T-helper 22 cell (primary cell): ENCODE data around the gene PDE2A.

Experiments used
- DNase-seq: peaks from one replicate; pipeline ENCODE4 v3.0.0-alpha.2; 2020; ENCODE audit warnings: low read depth

Gene PDE2A

DNA sequence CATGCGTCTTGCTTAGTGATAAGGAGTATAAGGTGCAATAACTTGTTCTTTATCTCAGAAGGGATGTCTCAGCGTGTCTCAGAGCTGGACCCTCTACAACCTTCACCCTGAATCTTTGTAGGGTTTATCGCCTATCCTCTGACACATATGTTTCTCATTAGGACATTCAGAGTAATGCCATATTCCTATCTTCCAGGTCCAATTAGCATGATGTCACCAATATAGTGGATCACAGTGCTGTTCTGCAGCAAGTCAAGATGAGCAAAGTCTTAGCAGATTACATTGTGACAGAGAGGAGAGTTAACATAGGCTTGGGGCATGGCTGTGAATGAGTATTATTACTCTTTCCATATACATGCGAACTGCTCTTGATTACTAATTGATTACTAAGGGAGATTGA, 129.6 kb downstream of the PDE2A start:
- no peak for DNase-seq

DNA sequence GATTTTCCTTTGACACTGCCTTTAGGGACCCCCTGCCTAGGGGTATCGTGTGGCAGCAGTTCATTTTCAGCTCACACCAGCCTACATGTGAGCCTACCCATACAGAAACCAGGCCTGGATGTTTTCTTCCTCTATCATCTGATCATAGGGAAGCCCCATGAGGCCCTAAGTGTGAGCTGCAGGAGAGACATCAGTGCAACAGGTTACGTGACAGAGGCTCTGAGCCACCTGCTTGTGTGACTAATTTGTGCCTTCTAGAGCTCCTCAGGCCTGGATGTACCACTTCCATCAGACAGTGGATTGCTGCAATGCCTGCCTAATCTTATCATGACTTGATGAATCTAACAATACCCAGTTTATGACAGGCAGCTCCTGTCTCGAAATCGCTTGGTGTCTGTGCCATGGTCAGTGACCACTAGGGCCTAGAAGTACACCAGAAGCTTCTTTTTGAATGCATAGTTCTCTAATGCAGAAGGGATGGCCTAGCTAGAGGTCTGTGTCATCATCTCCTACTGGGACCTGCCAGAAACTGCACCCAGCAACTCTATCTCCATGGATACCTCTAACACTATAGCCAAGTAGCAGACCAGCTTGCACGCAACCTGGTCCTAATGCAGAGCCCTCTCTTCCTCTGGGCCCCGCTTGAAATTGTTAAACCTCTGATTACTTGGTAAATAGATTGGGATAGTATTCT, 130.2 kb downstream of the PDE2A start:
- DNase-seq: no peak

DNA sequence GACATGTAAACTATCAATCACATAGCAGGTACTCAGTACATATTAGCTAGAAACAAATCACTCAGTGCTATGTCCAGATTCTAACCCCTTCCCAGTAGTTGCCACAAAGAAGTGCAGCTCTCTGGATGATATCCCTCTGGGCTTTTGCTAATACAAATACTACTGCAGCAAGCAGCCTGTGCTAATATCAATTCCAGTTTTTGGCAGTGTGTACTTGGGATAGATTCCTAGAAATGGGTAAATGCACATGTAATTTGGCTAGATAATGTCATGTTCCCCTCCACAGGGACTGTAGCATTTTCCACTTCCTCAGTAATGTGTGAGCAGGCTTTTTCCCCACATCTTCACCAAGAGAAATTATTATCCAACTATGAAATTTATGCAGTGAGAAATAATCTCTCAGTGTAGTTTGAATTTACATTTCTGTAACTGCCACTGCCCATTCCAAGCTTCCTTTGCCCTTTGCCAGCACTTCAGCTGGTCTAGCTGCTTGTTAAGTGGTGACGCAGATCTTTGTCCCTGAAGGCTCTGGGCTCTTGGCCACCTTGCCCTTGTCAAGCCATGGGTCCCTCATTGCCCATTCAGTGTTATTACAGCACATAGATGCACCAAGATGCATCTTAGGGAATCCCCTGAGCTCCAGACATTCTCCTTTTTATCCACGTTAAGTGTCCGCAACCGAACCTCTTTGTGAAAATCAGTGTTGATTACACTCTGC, 132.8 kb downstream of the PDE2A start:
- no peak for DNase-seq

DNA sequence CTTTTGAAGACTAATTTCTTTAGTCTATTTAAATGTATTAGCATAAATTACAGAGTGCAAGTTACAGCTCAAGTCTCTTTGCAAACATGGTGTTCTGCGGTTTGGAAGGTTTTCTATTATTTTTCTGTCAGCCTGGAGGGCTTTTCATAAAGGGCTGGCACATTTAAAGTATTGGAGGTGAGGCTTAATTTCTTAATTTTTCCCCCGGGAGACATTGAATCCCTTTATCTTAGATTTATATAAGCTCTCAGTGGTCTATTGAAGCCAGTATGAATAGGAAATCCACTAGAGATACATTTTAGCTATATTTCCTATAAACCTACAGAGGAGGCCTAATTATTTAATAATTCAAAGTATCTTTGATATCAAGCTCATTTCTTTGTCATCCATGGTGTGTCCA, 137.2 kb downstream of the PDE2A start:
- DNase-seq: no peak

DNA sequence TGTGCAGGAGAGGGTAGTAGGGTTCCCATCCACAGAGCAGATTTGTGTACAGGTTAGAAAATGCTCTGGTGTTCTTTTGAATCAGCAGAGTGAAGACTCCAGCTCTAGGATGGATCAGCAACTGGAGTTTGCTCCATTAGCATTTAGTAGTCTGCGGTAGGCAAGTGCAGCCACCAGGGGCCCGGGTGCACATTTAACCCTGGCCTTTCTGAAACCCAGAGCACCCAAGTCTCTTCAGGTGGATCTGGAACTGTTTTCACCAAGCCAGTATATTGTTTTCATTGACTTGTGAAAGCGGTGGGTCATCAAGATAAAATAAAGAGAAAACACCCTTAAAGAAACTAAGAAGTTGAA, 139.1 kb downstream of the PDE2A start:
- DNase-seq: no peak

DNA sequence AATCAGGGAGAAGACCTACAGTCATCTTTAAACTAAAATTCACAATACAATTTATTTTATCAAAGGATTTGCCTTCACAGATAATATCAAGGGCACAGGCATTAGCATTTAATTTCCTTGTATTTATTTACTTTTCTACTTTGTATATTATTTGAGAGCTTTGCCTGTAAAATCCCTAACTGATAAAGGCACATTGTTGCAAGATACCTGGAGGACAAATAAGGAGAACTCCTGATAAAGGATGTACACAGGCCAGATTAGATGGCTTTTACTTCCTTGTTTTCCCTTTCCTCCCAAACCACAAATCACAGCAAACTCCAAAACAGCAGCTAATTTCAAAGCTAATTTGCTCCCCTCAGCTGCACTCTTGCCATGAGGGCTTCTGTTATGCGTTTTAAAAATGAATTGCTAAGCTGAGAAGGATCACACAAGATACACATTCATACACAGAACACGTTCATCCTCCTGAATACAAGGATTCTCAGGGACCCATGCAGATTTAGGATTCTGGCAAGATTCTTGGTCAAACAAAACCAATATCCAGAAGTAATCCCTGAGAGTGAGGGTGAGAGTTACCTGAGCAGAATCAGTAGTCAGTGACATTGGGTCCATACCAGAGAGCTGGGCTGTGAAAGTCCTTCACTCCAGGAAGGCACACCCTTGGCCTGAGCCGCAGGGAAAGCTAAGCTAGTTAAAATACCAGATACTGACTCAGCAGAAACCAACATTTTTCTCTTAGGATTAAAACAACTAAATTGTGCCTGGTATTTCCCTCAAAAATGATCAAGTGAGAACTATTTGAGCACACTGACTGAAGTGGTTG, 139.6 kb downstream of the PDE2A start:
- DNase-seq: no peak

- DNase-seq: no peak
These were observed 145.2 kb downstream of the PDE2A start for GRCh38 chr11:72529068-72529467.

- no peak for DNase-seq
These were observed 146.1 kb downstream of the PDE2A start for GRCh38 chr11:72528121-72528520.
